Transverse colon (tissue), 4 donors: ENCODE data around the gene SNX18. TPM values are rescaled to one million over a fixed set of nuclear protein-coding genes. Genes with fewer than 3 reads are reported as not detected.

Source experiments
- DNase-seq: peaks from one replicate; pipeline ENCODE4 v3.0.0-alpha.2; 2019
- H3K27ac ChIP-seq, 4 donors: fragments of 200-600 bp; sonication (generic); 2 replicates each; pipeline ENCODE4 v1.5.1; 2016 to 2018; ENCODE audit warnings: inconsistent platforms in 4 of 4
- H3K27me3 ChIP-seq: fragments of 200-600 bp; sonication (generic); 2 replicates; pipeline ENCODE4 v1.5.1; 2017; ENCODE audit warnings: inconsistent platforms
- H3K36me3 ChIP-seq, 4 donors: fragments of 200-600 bp; sonication (generic); 2 replicates each; pipeline ENCODE4 v1.5.1; 2017 to 2019; ENCODE audit warnings: inconsistent platforms in 4 of 4
- H3K4me1 ChIP-seq, 4 donors: fragments of 200-600 bp; sonication (generic); 2 replicates each; pipeline ENCODE4 v1.5.1; 2017 to 2020; ENCODE audit warnings: inconsistent platforms in 4 of 4
- H3K4me3 ChIP-seq, 4 donors: fragments of 200-600 bp; sonication (generic); 1 replicate in 1 of 4; 2 replicates in 3 of 4; pipeline versions ENCODE4 v1.5.1 to v1.6.1; 2017 to 2019; ENCODE audit warnings: inconsistent platforms in 4 of 4
- H3K9me3 ChIP-seq, 2 donors: fragments of 200-600 bp; sonication (generic); 2 replicates each; pipeline ENCODE4 v1.5.1; 2017 to 2019; ENCODE audit warnings: inconsistent platforms in 2 of 2
- CTCF ChIP-seq, 5 experiments: fragments of 200-600 bp in 3 of 5; fragments of 450-650 bp in 2 of 5; sonication (generic) in 3 of 5; IDR thresholded peaks; 1 replicate in 2 of 5; 2 replicates in 3 of 5; pipeline ENCODE4 v1.5.1; 2016 to 2017; ENCODE audit warnings: antibody characterized with exemption in 5 of 5, inconsistent platforms in 3 of 5, mild to moderate bottlenecking in 2 of 5, moderate library complexity in 1 of 5
- EP300 ChIP-seq: sonication (generic); formaldehyde crosslinking; IDR thresholded peaks from one replicate; pipeline ENCODE4 v1.6.1; 2017; ENCODE audit warnings: antibody characterized with exemption, low read depth
- POLR2A ChIP-seq: fragments of 450-650 bp; IDR thresholded peaks from one replicate; pipeline ENCODE4 v1.6.1; 2016; ENCODE audit warnings: antibody characterized with exemption, mild to moderate bottlenecking, moderate library complexity
- POLR2AphosphoS5 ChIP-seq, 3 donors: sonication (generic); formaldehyde crosslinking; IDR thresholded peaks; one replicate each; pipeline ENCODE4 v1.6.1; 2016; ENCODE audit warnings: antibody characterized with exemption in 3 of 3
- WGBS, 2 donors: methylation state at CpG; one replicate each; pipeline ENCODE4 v1.1.5; 2018; ENCODE audit warnings: low coverage in 1 of 2; 5-methylcytosine and 5-hydroxymethylcytosine counted together
- in situ Hi-C, 4 donors: fragments of 200-750 bp; cut with MboI; loops; one replicate each; pipeline versions ENCODE4 v1.15.0 to v1.15.1; 2017; ENCODE audit warnings: low sequenced_read_pairs in 3 of 4, low pct_ligation_motif_present in 1 of 4, low pct_unique_long_range_greater_than_20kb in 1 of 4
- intact Hi-C: fragments of 100-400 bp; cut with DNase I; formaldehyde crosslinking; loops from one replicate; pipeline ENCODE4 v1.15.1; 2023; ENCODE audit warnings: low total_unique reads
- total RNA-seq, 4 donors: library from RNA; depleted of rRNA; stranded (reverse); fragments of >200 nt; gene quantifications; one replicate each; pipeline ENCODE4 v1.1.0, GENCODE V29; 2016

The SNX18 gene
- total RNA-seq = 10 to 100 TPM; 18.0 to 35.4 (median 20.0) TPM

GRCh38 chr5:54517512-54518145 is at the start of gene SNX18:
Gene SNX18, plus strand, starts transcription at chr5:54517759. Its CDS starts 194 bp downstream, at chr5:54517953.
- Histone ChIP-seq H3K9me3 (no peaks in the 10 kb centered on the region), H3K27ac (peak within 1 kb of the TSS; percentile 91 to 95 (median 95)), H3K27me3 (no peaks in the 10 kb centered on the region), H3K4me1 (peaks cover 5 to 46% (median 21%) of the 10 kb centered on the region in 4 donors), H3K36me3 (no peaks in the 10 kb centered on the region), H3K4me3 (peak within 1 kb of the TSS; percentile 82 to 92 (median 88))
- in situ Hi-C loops (loop anchor here (5.0 to 25.0 kb wide), 5 partner anchors 325 to 645 kb away; partner anchors contain the start of genes CDC20B (in 3 of the 4) and GPX8 (in 3 of the 4)), intact Hi-C loops (loop anchor here (1.0 to 5.0 kb wide), 2 partner anchors 328 to 350 kb away; no protein-coding TSS in a partner anchor)
- peak; percentile 90 to 98 (median 94) for TF ChIP-seq CTCF (IDR thresholded peaks at IDR 0.05)
- TF ChIP-seq EP300 = no peak
- peak in 2 of 3 donors; percentile 19 to 44 for TF ChIP-seq POLR2AphosphoS5 (IDR thresholded peaks at IDR 0.05)
- peak; percentile 27 for TF ChIP-seq POLR2A
- peak; percentile 93 for DNase-seq
- 0% methylated on average over 62 of the region's 88 CpGs; no CpG with 5 or more reads in 1 of the 2 donors for WGBS, 2 donors

GRCh38 chr5:54469622-54470021 is 47.9 kb upstream of the SNX18 start:
- H3K36me3 ChIP-seq = no peaks in the 10 kb centered on the region
- no peaks in the 10 kb centered on the region for H3K9me3 ChIP-seq
- in situ Hi-C loops (no loop called here), intact Hi-C loops (loop anchor here (10.0 kb wide), 1 partner anchor 215 kb away; no protein-coding TSS in a partner anchor)
- no peak for DNase-seq
- peak overlapping the region in 1 of 4 donors; percentile 22 for H3K4me3 ChIP-seq
- WGBS, 2 donors = 11 to 16% methylated on average over 2 of the region's 2 CpGs
- TF ChIP-seq POLR2A = no peak
- no peak for TF ChIP-seq POLR2AphosphoS5 (IDR thresholded peaks at IDR 0.05)
- TF ChIP-seq EP300 = no peak
- no peak for TF ChIP-seq CTCF (IDR thresholded peaks at IDR 0.05)
- no peaks in the 10 kb centered on the region for H3K27me3 ChIP-seq
- H3K4me1 ChIP-seq = no peaks in the 10 kb centered on the region
- H3K27ac ChIP-seq = peak overlapping the region in 1 of 4 donors; percentile 8

GRCh38 chr5:54470128-54470527 is 47.4 kb upstream of the SNX18 start:
- 53 to 67% methylated on average over 2 of the region's 2 CpGs for WGBS, 2 donors
- in situ Hi-C loops = no loop called here
- TF ChIP-seq POLR2A (no peak), POLR2AphosphoS5 (IDR thresholded peaks at IDR 0.05) (no peak), CTCF (IDR thresholded peaks at IDR 0.05) (no peak), EP300 (no peak)

GRCh38 chr5:54470677-54471076 is 46.9 kb upstream of the SNX18 start:
- no peak for DNase-seq
- H3K9me3 ChIP-seq = no peaks in the 10 kb centered on the region
- TF ChIP-seq CTCF (IDR thresholded peaks at IDR 0.05) (no peak), EP300 (no peak), POLR2AphosphoS5 (IDR thresholded peaks at IDR 0.05) (no peak), POLR2A (no peak)
- H3K4me1 ChIP-seq = no peaks in the 10 kb centered on the region
- no peaks in the 10 kb centered on the region for H3K27me3 ChIP-seq
- H3K4me3 ChIP-seq = no peak overlapping the region
- H3K27ac ChIP-seq = no peak overlapping the region
- intact Hi-C loops = loop anchor here (10.0 kb wide), 1 partner anchor 216 kb away; no protein-coding TSS in a partner anchor
- in situ Hi-C loops = no loop called here
- WGBS, 2 donors = 20 to 34% methylated on average over 1 of the region's 1 CpG
- no peaks in the 10 kb centered on the region for H3K36me3 ChIP-seq

More at GRCh38 chr5:54470128-54470527, 47.4 kb upstream of the SNX18 start:
- intact Hi-C loops = loop anchor here (10.0 kb wide), 1 partner anchor 215 kb away; no protein-coding TSS in a partner anchor
- peak overlapping the region in 1 of 4 donors; percentile 22 for H3K4me3 ChIP-seq
- DNase-seq = no peak
- no peaks in the 10 kb centered on the region for H3K27me3 ChIP-seq
- no peaks in the 10 kb centered on the region for H3K9me3 ChIP-seq
- no peaks in the 10 kb centered on the region for H3K4me1 ChIP-seq
- peak overlapping the region in 1 of 4 donors; percentile 8 for H3K27ac ChIP-seq
- H3K36me3 ChIP-seq = no peaks in the 10 kb centered on the region
